SJSA1 (cell line): ENCODE measurements around the gene STK32B. TPM values are rescaled to one million over a fixed set of nuclear protein-coding genes. Genes with fewer than 3 reads are reported as not detected.

Source experiments
- DNase-seq, 2 experiments: peaks; one replicate each; pipeline ENCODE4 v3.0.0-alpha.2; 2015 to 2020; ENCODE audit warnings: low spot score in 2 of 2, low read depth in 1 of 2
- H3K27ac ChIP-seq: fragments of 250-450 bp; sonication (Bioruptor Pico); 2 replicates; pipeline ENCODE4 v1.5.1; 2020; ENCODE audit warnings: mild to moderate bottlenecking, moderate library complexity
- H3K27me3 ChIP-seq: fragments of 250-450 bp; sonication (Bioruptor Pico); replicated peaks from 2 replicates; pipeline ENCODE4 v1.5.1; 2020; ENCODE audit warnings: mild to moderate bottlenecking, moderate library complexity
- H3K36me3 ChIP-seq: fragments of 250-450 bp; sonication (Bioruptor Pico); 2 replicates; pipeline ENCODE4 v1.5.1; 2020; ENCODE audit warnings: mild to moderate bottlenecking
- H3K4me1 ChIP-seq: fragments of 250-450 bp; sonication (Bioruptor Pico); replicated peaks from 2 replicates; pipeline ENCODE4 v1.6.1; 2021; ENCODE audit warnings: mild to moderate bottlenecking
- H3K4me3 ChIP-seq: fragments of 250-450 bp; sonication (Bioruptor Pico); 2 replicates; pipeline ENCODE4 v1.5.1; 2020; ENCODE audit warnings: mild to moderate bottlenecking
- H3K9me3 ChIP-seq: fragments of 250-450 bp; sonication (Bioruptor Pico); replicated peaks from 2 replicates; pipeline ENCODE4 v1.5.1; 2020; ENCODE audit warnings: mild to moderate bottlenecking
- total RNA-seq: library from RNA; depleted of rRNA; stranded (reverse); fragments of >200 nt; shearing (Covaris generic); gene quantifications from 2 replicates; pipeline ENCODE4 v1.2.3, GENCODE V29; 2014

STK32B gene
- total RNA-seq, 1 experiment from 2014 or later = 0.50 TPM

DNA sequence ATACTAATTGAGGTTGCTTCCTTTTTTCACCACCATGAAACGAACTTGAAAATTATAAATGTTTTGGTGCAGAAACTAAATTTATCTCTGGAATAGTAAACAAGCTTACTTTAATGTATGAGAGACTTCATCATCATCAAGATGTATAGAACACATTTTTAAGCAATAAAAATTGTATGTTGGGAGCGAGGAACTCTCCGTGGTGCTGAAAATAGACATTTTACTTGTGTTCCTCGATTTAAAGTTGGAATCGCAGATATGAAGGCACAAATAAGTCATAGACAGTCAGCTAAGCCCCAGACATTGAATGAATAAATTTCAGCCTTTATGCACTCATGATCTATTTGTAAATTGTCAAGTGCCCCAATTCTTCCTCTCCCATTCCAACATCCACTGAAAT, 310.7 kb downstream of the STK32B start:
- no peak for DNase-seq
- Histone ChIP-seq H3K9me3 (no peaks in the 10 kb centered on the region), H3K27me3 (no peaks in the 10 kb centered on the region), H3K27ac (no peak overlapping the region), H3K4me1 (peaks cover 20% of the 10 kb centered on the region), H3K36me3 (no peaks in the 10 kb centered on the region), H3K4me3 (no peak overlapping the region)

DNA sequence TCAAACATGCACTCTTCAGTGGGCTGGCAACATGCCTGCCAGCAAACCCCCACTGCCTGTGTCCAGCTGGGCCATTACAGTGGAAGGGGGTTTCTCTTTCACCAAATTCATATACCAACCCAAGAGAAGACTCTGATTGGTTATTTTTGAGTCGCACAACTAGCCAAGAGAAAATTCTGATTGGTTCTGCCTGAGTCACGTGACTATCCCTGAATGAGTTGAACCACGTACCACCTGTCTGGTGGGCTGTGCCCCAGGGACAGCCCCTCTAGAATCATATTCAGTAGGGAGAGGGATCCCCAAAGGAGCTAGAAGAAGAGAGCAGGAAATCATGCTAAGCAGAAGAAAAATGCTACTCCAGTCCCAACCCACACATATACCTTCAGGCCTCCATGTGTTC, 313.1 kb downstream of the STK32B start:
- Histone ChIP-seq H3K27me3 (no peaks in the 10 kb centered on the region), H3K9me3 (no peaks in the 10 kb centered on the region), H3K27ac (no peak overlapping the region), H3K36me3 (no peaks in the 10 kb centered on the region), H3K4me3 (no peak overlapping the region), H3K4me1 (peaks cover 23% of the 10 kb centered on the region)
- no peak for DNase-seq

DNA sequence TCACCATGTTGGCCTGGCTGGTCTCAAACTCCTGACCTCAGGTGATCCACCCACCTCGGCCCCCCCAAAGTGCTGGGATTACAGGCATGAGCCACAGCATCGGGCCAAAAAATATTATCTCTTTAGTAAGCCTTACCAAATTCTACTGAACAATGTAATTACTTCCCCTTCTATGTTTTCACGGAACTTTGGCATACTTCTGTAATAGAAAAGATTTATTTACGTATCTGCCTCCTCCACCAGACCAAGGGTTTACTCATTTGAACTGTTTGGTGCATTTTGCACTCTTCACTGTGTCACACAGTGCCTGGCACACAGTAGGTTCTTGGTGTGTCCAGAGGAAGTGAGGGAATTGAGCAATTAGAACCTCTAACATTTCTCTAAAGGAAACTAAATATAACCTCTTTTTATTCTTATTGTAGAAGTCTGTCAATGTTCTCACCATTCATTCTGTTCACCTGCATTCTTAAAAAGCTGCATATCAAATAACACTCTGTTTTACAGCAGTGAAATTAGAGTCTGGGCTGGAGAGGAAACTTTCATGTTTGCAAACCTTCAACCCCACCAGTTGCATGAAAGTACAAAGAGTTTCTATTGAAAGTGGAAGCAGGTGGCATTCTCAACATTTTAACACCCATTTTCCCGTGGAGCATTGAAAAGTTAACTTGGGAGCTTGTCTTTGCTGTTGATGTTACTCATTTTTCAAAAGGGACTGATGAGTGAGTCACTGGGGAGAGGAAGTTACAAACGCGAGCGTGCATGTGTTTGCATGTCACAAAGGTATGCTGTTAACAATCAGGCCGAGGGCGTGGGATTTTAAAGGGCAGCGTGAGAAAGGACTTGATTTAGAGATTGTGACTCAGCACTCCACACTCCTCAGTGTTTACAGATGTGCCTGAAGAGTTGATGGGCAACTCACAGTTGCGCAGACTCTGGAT, 314.1 kb downstream of the STK32B start:
- Histone ChIP-seq H3K9me3 (no peaks in the 10 kb centered on the region), H3K27ac (peak overlapping the region; percentile 85), H3K4me3 (no peak overlapping the region), H3K4me1 (peaks cover 29% of the 10 kb centered on the region), H3K27me3 (no peaks in the 10 kb centered on the region), H3K36me3 (no peaks in the 10 kb centered on the region)
- peak; percentile 82 to 87 for DNase-seq

DNA sequence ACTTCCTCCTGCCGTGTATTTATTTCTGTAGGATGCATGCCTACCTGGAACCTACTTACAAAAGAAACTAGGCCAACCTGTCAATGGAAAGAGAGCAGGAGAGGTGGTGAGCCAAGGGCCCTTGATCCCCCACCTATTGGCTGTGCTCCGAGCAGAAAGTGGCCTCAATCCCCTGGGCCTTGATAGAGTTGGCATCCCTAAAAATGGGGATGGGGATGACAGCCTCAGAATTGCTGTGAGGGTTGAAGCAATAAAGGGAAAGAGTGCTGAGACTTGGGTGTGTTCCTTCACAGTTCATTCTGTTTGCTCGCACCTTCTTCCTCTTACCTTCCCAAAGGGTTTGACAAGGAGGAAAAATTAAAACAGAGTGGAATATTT, 314.7 kb downstream of the STK32B start:
- Histone ChIP-seq H3K4me3 (no peak overlapping the region), H3K27ac (peak overlapping the region; percentile 85)
- no peak for DNase-seq

DNA sequence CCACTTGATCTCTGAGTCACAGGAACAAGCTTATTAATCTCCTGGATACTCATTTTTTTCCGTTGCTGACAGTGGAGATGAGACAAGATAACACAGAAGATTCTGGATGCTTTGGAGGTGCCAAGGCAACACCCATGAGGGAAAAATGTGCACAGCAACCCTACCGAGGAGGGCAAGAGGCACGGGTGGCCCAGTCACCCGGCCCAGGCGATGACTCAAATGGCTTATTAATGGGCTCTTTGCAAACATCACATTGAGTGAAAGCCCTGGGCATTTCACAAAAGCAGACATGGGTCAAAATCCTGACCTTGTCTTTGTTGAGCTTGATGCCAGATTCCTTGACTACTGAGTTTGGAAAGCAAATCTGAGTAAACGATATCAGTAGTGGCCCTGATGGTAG, 315.1 kb downstream of the STK32B start:
- Histone ChIP-seq H3K4me1 (peaks cover 38% of the 10 kb centered on the region), H3K9me3 (no peaks in the 10 kb centered on the region), H3K27me3 (no peaks in the 10 kb centered on the region), H3K36me3 (no peaks in the 10 kb centered on the region), H3K27ac (peak overlapping the region; percentile 85), H3K4me3 (no peak overlapping the region)
- DNase-seq = peak; percentile 46 to 59

More for the DNA sequence above, 314.7 kb downstream of the STK32B start:
- Histone ChIP-seq H3K36me3 (no peaks in the 10 kb centered on the region), H3K27me3 (no peaks in the 10 kb centered on the region), H3K4me1 (peaks cover 34% of the 10 kb centered on the region), H3K9me3 (no peaks in the 10 kb centered on the region)

DNA sequence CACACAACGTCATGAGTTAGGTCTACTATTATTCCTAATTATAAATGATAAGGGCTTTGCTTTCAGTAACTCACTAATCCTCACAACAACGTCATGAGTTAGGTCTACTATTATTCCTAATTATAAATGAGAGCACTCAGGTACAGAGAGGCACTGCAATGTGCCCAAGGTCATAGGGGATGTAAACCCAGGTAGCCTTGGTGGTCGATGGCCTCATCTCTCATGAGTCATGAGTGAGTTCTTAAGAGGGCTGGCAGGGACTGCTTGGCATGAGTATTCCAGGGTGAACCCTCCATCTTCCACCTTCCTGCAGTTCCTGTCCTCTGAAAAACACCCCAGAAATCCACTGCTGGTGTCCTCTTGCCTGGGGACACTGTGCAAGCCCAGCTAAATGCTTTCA, 317.1 kb downstream of the STK32B start:
- H3K9me3 ChIP-seq = no peaks in the 10 kb centered on the region
- no peak overlapping the region for H3K27ac ChIP-seq
- H3K4me3 ChIP-seq = no peak overlapping the region
- no peaks in the 10 kb centered on the region for H3K27me3 ChIP-seq
- peaks cover 54% of the 10 kb centered on the region for H3K4me1 ChIP-seq
- no peaks in the 10 kb centered on the region for H3K36me3 ChIP-seq
- DNase-seq = no peak

DNA sequence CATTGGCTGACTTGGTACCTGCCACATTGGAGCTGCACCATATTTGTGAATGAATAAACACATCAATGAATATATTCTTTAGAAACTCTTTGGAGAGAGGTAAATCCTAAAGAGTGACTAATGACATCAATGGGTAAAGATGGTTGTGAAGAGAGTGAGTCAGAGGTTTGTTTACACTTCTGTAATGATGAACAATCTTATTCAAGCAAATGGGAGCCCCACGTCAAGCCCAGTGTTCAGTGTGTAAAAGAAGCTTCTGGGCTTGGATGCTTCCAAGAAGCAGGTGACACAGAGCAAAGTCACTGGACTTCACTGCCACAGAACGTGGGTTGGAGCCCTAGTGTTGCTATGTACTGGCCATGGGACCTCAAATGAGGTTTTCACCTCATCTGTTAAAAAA, 319.0 kb downstream of the STK32B start:
- peak overlapping the region; percentile 47; the same call in 1 of the 2 replicates for H3K27ac ChIP-seq
- no peaks in the 10 kb centered on the region for H3K9me3 ChIP-seq
- no peaks in the 10 kb centered on the region for H3K27me3 ChIP-seq
- peaks cover 59% of the 10 kb centered on the region for H3K4me1 ChIP-seq
- H3K36me3 ChIP-seq = no peaks in the 10 kb centered on the region
- DNase-seq = peak; percentile 61 to 67
- no peak overlapping the region for H3K4me3 ChIP-seq

DNA sequence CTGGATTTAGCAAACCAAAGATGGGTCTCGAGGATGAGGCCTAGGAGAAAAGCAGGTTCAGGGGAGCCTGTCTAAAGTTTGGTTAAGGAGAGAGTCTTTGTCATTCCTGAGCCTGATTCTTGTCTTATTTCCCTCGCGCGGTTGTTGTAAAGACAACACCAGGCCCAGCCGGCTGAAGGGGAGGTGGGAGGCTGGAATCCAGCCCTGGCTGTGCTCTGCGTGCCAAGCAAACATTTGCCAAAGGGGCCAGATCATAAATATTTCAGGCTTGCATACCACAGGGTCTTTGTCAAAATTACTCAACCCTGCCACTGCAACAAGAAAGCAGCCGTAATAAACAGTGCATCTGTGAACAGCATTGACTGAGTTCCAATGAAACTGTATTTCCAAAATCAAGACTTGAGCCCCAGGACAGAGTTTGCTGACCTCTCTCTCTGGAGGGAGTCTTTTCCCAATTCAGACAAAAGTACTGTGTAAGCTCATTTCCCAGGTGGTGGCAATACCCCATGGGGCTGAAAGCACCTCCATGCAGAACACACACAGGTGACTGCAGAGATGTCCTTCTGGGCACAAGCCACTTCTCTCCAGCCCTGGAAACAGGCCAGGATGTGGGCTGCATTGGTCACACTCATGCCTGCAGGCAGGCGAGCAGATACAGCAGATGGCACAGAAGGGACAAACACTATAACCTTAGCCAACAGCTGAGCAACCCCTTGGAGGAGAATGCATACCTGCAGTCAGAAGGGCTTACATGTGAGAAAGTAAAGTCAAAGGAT, 320.3 kb downstream of the STK32B start:
- DNase-seq = peak; percentile 73 to 78
- Histone ChIP-seq H3K4me1 (peaks cover 48% of the 10 kb centered on the region), H3K27me3 (no peaks in the 10 kb centered on the region), H3K4me3 (no peak overlapping the region), H3K36me3 (no peaks in the 10 kb centered on the region), H3K27ac (peak overlapping the region; percentile 89), H3K9me3 (no peaks in the 10 kb centered on the region)

DNA sequence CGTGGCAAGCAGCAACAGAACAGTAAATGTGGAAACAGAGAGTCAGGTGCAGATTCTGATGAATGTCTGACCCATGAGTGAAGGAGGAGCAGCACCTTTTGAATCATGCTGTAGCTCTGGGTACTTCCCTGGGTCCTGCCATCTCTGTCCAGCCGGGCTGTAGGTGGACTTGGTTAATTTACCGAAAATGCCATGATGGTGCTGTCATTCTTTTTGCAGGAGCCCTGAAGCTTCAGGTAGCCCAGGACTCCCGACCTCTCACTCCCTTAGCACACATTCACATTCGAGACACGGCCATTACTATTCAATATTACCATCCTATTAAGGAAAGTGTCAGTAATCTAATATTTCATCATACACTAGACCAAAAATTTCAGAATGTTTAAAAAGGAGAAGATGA, 320.9 kb downstream of the STK32B start:
- peaks cover 42% of the 10 kb centered on the region for H3K4me1 ChIP-seq
- no peak overlapping the region for H3K4me3 ChIP-seq
- no peak for DNase-seq
- H3K36me3 ChIP-seq = no peaks in the 10 kb centered on the region
- H3K27ac ChIP-seq = peak overlapping the region; percentile 63
- no peaks in the 10 kb centered on the region for H3K27me3 ChIP-seq
- H3K9me3 ChIP-seq = no peaks in the 10 kb centered on the region

DNA sequence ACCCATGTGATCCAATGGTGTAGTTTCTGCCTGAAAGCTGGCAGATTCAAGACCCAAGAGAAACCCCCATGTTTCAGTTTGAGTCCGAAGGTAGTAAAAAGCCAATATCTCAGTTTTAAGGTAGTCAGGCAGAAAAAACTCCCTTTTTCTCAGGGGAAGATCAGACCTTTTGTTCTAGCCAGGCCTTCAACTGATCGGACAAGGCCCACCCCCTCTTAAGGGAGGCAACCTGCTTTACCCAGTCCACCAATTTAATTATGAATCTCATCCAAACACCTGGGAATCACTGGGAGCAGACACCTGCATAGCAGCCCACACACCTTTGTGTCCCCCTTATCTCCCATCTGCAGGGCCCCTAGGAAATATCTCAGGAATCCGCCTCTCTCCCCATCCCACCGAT, 322.0 kb downstream of the STK32B start:
- DNase-seq = no peak
- Histone ChIP-seq H3K4me3 (no peak overlapping the region), H3K9me3 (no peaks in the 10 kb centered on the region), H3K36me3 (no peaks in the 10 kb centered on the region), H3K27me3 (no peaks in the 10 kb centered on the region), H3K4me1 (peaks cover 41% of the 10 kb centered on the region), H3K27ac (no peak overlapping the region)

DNA sequence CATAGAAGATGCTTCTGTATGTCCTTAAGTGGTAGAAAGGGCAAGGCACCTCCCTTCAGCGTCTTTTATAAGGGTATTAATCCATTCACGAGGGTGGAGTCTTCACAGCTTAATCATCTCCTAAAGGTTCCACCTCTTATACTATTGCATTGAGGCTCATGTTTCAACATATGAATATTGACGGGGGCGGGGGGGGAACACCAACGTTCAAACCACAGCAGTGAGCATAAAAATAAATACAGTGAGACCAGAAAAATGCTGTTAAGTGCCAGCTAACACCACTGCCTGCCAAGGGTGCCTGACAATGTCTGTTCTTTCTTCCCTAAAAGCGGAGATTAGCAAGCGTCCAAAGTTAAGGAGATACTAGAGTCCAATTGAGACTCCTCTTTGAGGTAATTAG, 323.3 kb downstream of the STK32B start:
- Histone ChIP-seq H3K27me3 (no peaks in the 10 kb centered on the region), H3K36me3 (no peaks in the 10 kb centered on the region), H3K4me1 (peaks cover 41% of the 10 kb centered on the region), H3K9me3 (no peaks in the 10 kb centered on the region), H3K4me3 (no peak overlapping the region), H3K27ac (peak overlapping the region; percentile 69)
- DNase-seq = peak in 1 of 2 experiments; percentile 61

DNA sequence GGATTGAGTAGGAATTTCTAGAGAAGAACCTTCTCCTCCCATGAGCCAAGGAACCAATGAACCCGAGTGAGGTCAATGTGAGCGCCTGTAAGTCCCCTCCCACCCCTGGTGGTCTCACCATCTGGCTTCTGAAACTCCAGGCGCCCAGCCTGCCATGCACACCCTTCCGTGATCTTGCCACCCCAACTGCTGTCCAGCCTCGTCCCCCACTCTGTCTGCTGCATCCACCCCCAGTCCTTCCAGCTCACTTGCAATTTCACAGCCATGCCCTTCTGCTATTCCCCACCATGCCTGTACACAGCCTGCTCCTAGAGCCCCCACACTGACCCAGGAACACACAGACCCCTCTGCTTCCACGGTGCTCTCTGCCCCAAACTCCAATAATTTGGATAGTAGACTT, 323.7 kb downstream of the STK32B start:
- Histone ChIP-seq H3K4me1 (peaks cover 39% of the 10 kb centered on the region), H3K27me3 (no peaks in the 10 kb centered on the region), H3K9me3 (no peaks in the 10 kb centered on the region), H3K4me3 (no peak overlapping the region), H3K36me3 (no peaks in the 10 kb centered on the region), H3K27ac (peak overlapping the region; percentile 16; the same call in 1 of the 2 replicates)
- no peak for DNase-seq

DNA sequence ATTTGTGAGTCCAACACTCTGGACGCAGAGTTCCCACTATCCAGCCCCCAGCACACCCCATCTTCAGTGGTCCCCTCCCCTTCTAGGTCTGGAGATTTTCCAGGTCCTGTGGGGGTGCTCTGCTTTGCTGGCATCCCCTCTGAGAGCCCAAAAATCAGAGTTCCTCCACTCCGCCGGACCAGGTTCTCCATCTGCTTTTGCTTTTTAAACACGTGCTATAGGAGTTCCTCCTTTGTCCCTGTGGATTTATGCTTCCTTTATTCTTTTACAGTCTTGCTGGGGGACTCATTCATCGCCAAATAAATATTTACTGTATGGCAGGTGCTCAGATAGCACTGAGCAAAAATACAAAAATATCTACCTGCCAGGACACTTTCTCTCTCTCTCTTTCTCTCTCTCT, 324.7 kb downstream of the STK32B start:
- Histone ChIP-seq H3K27ac (no peak overlapping the region), H3K4me3 (no peak overlapping the region), H3K27me3 (no peaks in the 10 kb centered on the region), H3K36me3 (no peaks in the 10 kb centered on the region), H3K4me1 (peaks cover 32% of the 10 kb centered on the region), H3K9me3 (no peaks in the 10 kb centered on the region)
- no peak for DNase-seq

DNA sequence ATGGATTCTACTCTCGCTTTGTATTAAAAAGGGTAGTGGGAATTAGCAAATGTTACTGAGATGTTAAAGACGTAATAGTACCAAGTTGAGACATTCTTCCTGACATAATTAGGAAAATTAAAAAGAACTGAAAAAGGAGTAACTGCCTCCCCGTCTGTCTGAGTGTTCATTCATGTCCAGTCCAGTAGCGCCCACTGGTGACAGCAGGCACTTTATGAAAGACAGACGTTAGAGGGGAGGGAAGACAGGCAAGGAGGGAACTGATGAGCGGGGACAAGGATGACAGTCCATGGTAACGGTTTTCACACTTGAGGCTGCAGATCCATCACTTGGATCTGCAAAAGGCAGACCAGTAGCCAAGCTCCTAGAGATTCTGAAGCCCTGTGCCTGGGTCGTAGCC, 326.7 kb downstream of the STK32B start:
- Histone ChIP-seq H3K4me1 (peaks cover 32% of the 10 kb centered on the region), H3K4me3 (no peak overlapping the region), H3K27me3 (no peaks in the 10 kb centered on the region), H3K27ac (no peak overlapping the region), H3K9me3 (no peaks in the 10 kb centered on the region), H3K36me3 (no peaks in the 10 kb centered on the region)
- DNase-seq = no peak
